ENCODE data around the gene NAPSA.

GRCh38 chr19:50314724-50315708 lies 50.4 kb downstream of the NAPSA start:
- TF ChIP-seq CTCF (IDR thresholded peaks at IDR 0.05) (no peak), EZH2phosphoT487 (IDR thresholded peaks at IDR 0.05; ENCODE audit: borderline replicate concordance, low read depth) (no peak), MAX (IDR thresholded peaks at IDR 0.05; ENCODE audit: low read depth) (no peak), JUND (IDR thresholded peaks at IDR 0.05) (no peak)
